ENCODE data around the gene LTBP3. TPM values are rescaled to one million over a fixed set of nuclear protein-coding genes. Genes with fewer than 3 reads are reported as not detected.
A peak's percentile ranks its signal among the peaks of the same experiment; 100 is the strongest.

Gene LTBP3
- total and polyA plus RNA-seq, 3 donors from 2014 or later: 58.1 to 126 (median 112) TPM

DNA sequence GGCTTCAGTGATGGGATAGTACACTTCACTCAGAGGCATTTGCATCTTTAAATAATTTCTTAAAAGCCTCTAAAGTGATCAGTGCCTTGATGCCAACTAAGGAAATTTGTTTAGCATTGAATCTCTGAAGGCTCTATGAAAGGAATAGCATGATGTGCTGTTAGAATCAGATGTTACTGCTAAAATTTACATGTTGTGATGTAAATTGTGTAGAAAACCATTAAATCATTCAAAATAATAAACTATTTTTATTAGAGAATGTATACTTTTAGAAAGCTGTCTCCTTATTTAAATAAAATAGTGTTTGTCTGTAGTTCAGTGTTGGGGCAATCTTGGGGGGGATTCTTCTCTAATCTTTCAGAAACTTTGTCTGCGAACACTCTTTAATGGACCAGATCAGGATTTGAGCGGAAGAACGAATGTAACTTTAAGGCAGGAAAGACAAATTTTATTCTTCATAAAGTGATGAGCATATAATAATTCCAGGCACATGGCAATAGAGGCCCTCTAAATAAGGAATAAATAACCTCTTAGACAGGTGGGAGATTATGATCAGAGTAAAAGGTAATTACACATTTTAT is 54.7 kb downstream of the LTBP3 start:
- Histone ChIP-seq H3K27me3 (no peaks in the 10 kb centered on the region), H3K4me3 (peak overlapping the region; percentile 90 to 94), H3K9me3 (no peaks in the 10 kb centered on the region), H3K36me3 (ENCODE audit: low read depth, missing control alignments) (no peaks in the 10 kb centered on the region), H3K27ac (peak overlapping the region; percentile 92 to 96), H3K4me1 (peaks cover 20% of the 10 kb centered on the region)
- DNase-seq: no peak
- intact Hi-C loops (cut with DNase I; ENCODE audit: low total_unique reads): no loop called here
- TF ChIP-seq, protein P1, sequence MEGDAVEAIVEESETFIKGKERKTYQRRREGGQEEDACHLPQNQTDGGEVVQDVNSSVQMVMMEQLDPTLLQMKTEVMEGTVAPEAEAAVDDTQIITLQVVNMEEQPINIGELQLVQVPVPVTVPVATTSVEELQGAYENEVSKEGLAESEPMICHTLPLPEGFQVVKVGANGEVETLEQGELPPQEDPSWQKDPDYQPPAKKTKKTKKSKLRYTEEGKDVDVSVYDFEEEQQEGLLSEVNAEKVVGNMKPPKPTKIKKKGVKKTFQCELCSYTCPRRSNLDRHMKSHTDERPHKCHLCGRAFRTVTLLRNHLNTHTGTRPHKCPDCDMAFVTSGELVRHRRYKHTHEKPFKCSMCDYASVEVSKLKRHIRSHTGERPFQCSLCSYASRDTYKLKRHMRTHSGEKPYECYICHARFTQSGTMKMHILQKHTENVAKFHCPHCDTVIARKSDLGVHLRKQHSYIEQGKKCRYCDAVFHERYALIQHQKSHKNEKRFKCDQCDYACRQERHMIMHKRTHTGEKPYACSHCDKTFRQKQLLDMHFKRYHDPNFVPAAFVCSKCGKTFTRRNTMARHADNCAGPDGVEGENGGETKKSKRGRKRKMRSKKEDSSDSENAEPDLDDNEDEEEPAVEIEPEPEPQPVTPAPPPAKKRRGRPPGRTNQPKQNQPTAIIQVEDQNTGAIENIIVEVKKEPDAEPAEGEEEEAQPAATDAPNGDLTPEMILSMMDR (IDR thresholded peaks at IDR 0.05): no peak
- TF ChIP-seq POLR2A (IDR thresholded peaks at IDR 0.05): no peak
- 18 to 31% methylated on average over 3 of the region's 3 CpGs for WGBS, 2 donors

DNA sequence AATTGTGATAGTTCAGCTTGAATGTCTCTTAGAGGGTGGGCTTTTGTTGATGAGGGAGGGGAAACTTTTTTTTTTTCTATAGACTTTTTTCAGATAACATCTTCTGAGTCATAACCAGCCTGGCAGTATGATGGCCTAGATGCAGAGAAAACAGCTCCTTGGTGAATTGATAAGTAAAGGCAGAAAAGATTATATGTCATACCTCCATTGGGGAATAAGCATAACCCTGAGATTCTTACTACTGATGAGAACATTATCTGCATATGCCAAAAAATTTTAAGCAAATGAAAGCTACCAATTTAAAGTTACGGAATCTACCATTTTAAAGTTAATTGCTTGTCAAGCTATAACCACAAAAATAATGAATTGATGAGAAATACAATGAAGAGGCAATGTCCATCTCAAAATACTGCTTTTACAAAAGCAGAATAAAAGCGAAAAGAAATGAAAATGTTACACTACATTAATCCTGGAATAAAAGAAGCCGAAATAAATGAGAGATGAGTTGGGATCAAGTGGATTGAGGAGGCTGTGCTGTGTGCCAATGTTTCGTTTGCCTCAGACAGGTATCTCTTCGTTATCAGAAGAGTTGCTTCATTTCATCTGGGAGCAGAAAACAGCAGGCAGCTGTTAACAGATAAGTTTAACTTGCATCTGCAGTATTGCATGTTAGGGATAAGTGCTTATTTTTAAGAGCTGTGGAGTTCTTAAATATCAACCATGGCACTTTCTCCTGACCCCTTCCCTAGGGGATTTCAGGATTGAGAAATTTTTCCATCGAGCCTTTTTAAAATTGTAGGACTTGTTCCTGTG is 55.4 kb downstream of the LTBP3 start:
- no peaks in the 10 kb centered on the region for H3K9me3 ChIP-seq
- 10 to 14% methylated on average over 6 of the region's 6 CpGs for WGBS, 2 donors
- no peaks in the 10 kb centered on the region for H3K36me3 ChIP-seq (ENCODE audit: low read depth, missing control alignments)
- DNase-seq: no peak
- H3K4me1 ChIP-seq: peaks cover 20% of the 10 kb centered on the region
- no peaks in the 10 kb centered on the region for H3K27me3 ChIP-seq
- TF ChIP-seq, protein P1 (IDR thresholded peaks at IDR 0.05): no peak
- TF ChIP-seq POLR2A (IDR thresholded peaks at IDR 0.05): no peak
- H3K27ac ChIP-seq: peak overlapping the region; percentile 92 to 96
- H3K4me3 ChIP-seq: peak overlapping the region; percentile 90 to 94
- intact Hi-C loops (cut with DNase I; ENCODE audit: low total_unique reads): no loop called here

DNA sequence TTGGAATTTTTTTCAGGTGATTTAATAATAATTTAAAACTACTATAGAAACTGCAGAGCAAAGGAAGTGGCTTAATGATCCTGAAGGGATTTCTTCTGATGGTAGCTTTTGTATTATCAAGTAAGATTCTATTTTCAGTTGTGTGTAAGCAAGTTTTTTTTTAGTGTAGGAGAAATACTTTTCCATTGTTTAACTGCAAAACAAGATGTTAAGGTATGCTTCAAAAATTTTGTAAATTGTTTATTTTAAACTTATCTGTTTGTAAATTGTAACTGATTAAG is 55.9 kb downstream of the LTBP3 start:
- TF ChIP-seq POLR2A (IDR thresholded peaks at IDR 0.05): no peak
- TF ChIP-seq, protein P1 (IDR thresholded peaks at IDR 0.05): no peak

DNA sequence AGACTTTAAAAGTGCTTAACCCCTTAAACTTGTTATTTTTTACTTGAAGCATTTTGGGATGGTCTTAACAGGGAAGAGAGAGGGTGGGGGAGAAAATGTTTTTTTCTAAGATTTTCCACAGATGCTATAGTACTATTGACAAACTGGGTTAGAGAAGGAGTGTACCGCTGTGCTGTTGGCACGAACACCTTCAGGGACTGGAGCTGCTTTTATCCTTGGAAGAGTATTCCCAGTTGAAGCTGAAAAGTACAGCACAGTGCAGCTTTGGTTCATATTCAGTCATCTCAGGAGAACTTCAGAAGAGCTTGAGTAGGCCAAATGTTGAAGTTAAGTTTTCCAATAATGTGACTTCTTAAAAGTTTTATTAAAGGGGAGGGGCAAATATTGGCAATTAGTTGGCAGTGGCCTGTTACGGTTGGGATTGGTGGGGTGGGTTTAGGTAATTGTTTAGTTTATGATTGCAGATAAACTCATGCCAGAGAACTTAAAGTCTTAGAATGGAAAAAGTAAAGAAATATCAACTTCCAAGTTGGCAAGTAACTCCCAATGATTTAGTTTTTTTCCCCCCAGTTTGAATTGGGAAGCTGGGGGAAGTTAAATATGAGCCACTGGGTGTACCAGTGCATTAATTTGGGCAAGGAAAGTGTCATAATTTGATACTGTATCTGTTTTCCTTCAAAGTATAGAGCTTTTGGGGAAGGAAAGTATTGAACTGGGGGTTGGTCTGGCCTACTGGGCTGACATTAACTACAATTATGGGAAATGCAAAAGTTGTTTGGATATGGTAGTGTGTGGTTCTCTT is 56.5 kb downstream of the LTBP3 start:
- 0 to 2% methylated on average over 3 of the region's 3 CpGs for WGBS, 2 donors
- no peak for DNase-seq
- intact Hi-C loops (cut with DNase I; ENCODE audit: low total_unique reads): no loop called here

More for the DNA sequence above, 55.9 kb downstream of the LTBP3 start:
- Histone ChIP-seq H3K4me1 (peaks cover 20% of the 10 kb centered on the region), H3K27ac (peak overlapping the region; percentile 92 to 96), H3K27me3 (no peaks in the 10 kb centered on the region), H3K4me3 (peak overlapping the region; percentile 90 to 94), H3K36me3 (ENCODE audit: low read depth, missing control alignments) (no peaks in the 10 kb centered on the region), H3K9me3 (no peaks in the 10 kb centered on the region)
- no peak for DNase-seq
- intact Hi-C loops (cut with DNase I; ENCODE audit: low total_unique reads): no loop called here

More for the DNA sequence above, 56.5 kb downstream of the LTBP3 start:
- Histone ChIP-seq H3K4me3 (peak overlapping the region; percentile 90 to 94), H3K27me3 (no peaks in the 10 kb centered on the region), H3K9me3 (no peaks in the 10 kb centered on the region), H3K27ac (peak overlapping the region; percentile 92 to 96), H3K36me3 (ENCODE audit: low read depth, missing control alignments) (no peaks in the 10 kb centered on the region), H3K4me1 (peaks cover 25% of the 10 kb centered on the region)
- TF ChIP-seq, protein P1 (IDR thresholded peaks at IDR 0.05): no peak
- TF ChIP-seq POLR2A (IDR thresholded peaks at IDR 0.05): no peak
